ENCODE measurements around the gene CEBPZ.
A peak's percentile ranks its signal among the peaks of the same experiment; 100 is the strongest.
"Not testable (repeated sequence)": the region's sequence is repeated elsewhere in the genome, so short reads cannot be mapped to it uniquely, and the experiment has no call there.

Gene CEBPZ

GRCh38 chr2:37211939-37212338, 19.5 kb downstream of the CEBPZ start:
- DNase-seq = no peak

- no peak for DNase-seq
Observed at GRCh38 chr2:37211212-37211611, 20.2 kb downstream of the CEBPZ start.

GRCh38 chr2:37206760-37207159, 24.6 kb downstream of the CEBPZ start:
- not testable (repeated sequence) for DNase-seq

GRCh38 chr2:37205689-37206341, 25.6 kb downstream of the CEBPZ start:
- DNase-seq = no peak

- not testable (repeated sequence) for DNase-seq
Observed at GRCh38 chr2:37205071-37205661, 26.2 kb downstream of the CEBPZ start.

GRCh38 chr2:37203708-37204107, 27.7 kb downstream of the CEBPZ start:
- no peak for DNase-seq

GRCh38 chr2:37201766-37202165, 29.6 kb downstream of the CEBPZ start:
- DNase-seq = peak; percentile 0

GRCh38 chr2:37201208-37201607, 30.2 kb downstream of the CEBPZ start:
- DNase-seq = no peak

GRCh38 chr2:37198681-37199065, 32.7 kb downstream of the CEBPZ start:
- DNase-seq = no peak

GRCh38 chr2:37196320-37197195, 34.8 kb downstream of the CEBPZ start, which contains the start of gene CEBPZOS:
Gene CEBPZOS, plus strand, starts transcription at chr2:37196496. Its CDS starts 3,209 bp downstream, at chr2:37199705.
- peak; percentile 69 for DNase-seq

- not testable (repeated sequence) for DNase-seq
Observed at GRCh38 chr2:37195862-37196319, 35.5 kb downstream of the CEBPZ start.

GRCh38 chr2:37192551-37192950, 38.8 kb downstream of the CEBPZ start:
- DNase-seq = no peak

GRCh38 chr2:37191747-37192146, 39.6 kb downstream of the CEBPZ start:
- no peak for DNase-seq

- DNase-seq = no peak
Observed at GRCh38 chr2:37191253-37191652, 40.1 kb downstream of the CEBPZ start.

GRCh38 chr2:37190290-37190689, 41.1 kb downstream of the CEBPZ start:
- DNase-seq = no peak

- DNase-seq = peak; percentile 3
Observed at GRCh38 chr2:37189452-37190153, 41.8 kb downstream of the CEBPZ start.

- DNase-seq = no peak
Observed at GRCh38 chr2:37188570-37188969, 42.8 kb downstream of the CEBPZ start, which contains the start of gene SULT6B1. Gene SULT6B1, minus strand, starts transcription at chr2:37188670. Its CDS starts 30 bp downstream, at chr2:37188640.

GRCh38 chr2:37181726-37182684, 49.4 kb downstream of the CEBPZ start:
- no peak for DNase-seq

- no peak for DNase-seq
Observed at GRCh38 chr2:37180640-37181039, 50.8 kb downstream of the CEBPZ start.

GRCh38 chr2:37180006-37180639, 51.3 kb downstream of the CEBPZ start:
- DNase-seq = no peak

- DNase-seq = no peak
Observed at GRCh38 chr2:37173741-37174140, 57.7 kb downstream of the CEBPZ start.

Measured in GDM1 (cell line).